Measurements from ENCODE around the gene ALG14.

- no peak for TF ChIP-seq CTCF (IDR thresholded peaks at IDR 0.05; ENCODE audit: low read depth, low read length, missing input control)
- TF ChIP-seq ZBTB33 (IDR thresholded peaks at IDR 0.05) = no peak
- no peak for TF ChIP-seq RXRA (IDR thresholded peaks at IDR 0.05)
- TF ChIP-seq ATF3 (IDR thresholded peaks at IDR 0.05) = no peak
- TF ChIP-seq FOXA1 (IDR thresholded peaks at IDR 0.05) = no peak
- TF ChIP-seq TAF1 (conservative IDR thresholded peaks at IDR 0.05) = no peak
- no peak for TF ChIP-seq MAX (IDR thresholded peaks at IDR 0.05)
- no peak for TF ChIP-seq GABPA (IDR thresholded peaks at IDR 0.05 in 1 of 2, conservative IDR thresholded peaks at IDR 0.05 in 1 of 2)
- TF ChIP-seq REST (IDR thresholded peaks at IDR 0.05) = no peak
- TF ChIP-seq YY1 (IDR thresholded peaks at IDR 0.05) = peak; percentile 3
- no peak for TF ChIP-seq SP1 (IDR thresholded peaks at IDR 0.05)
These were observed 46.0 kb upstream of the ALG14 start for GRCh38 chr1:95118710-95119109.
